Gastrocnemius medialis (tissue), 4 donors: ENCODE results near the gene TGFBR1.

Experiments used
- CTCF ChIP-seq, 5 experiments: fragments of 450-650 bp in 3 of 5; fragments of 200-600 bp in 2 of 5; sonication (generic) in 2 of 5; IDR thresholded peaks in 4 of 5; conservative IDR thresholded peaks in 1 of 5; 1 replicate in 4 of 5; 2 replicates in 1 of 5; pipeline ENCODE4 v1.5.1; 2016 to 2019; ENCODE audit warnings: antibody characterized with exemption in 5 of 5, mild to moderate bottlenecking in 3 of 5, moderate library complexity in 3 of 5
- POLR2A ChIP-seq, 2 donors: fragments of 450-650 bp; IDR thresholded peaks; one replicate each; pipeline ENCODE4 v1.6.1; 2017; ENCODE audit warnings: antibody characterized with exemption in 2 of 2, mild to moderate bottlenecking in 2 of 2, moderate library complexity in 2 of 2

GRCh38 chr9:99103901-99104458, 933 bp upstream of the TGFBR1 start:
- no peak for TF ChIP-seq CTCF (IDR thresholded peaks at IDR 0.05 in 4 of 5, conservative IDR thresholded peaks at IDR 0.05 in 1 of 5)
- TF ChIP-seq POLR2A (IDR thresholded peaks at IDR 0.05) = no peak
